Right lobe of liver (tissue), 4 donors: ENCODE measurements around the gene GCNT3.

Experiments used
- POLR2A ChIP-seq: fragments of 450-650 bp; IDR thresholded peaks from one replicate; pipeline ENCODE4 v1.6.1; 2017; ENCODE audit warnings: antibody characterized with exemption, mild to moderate bottlenecking
- TF ChIP-seq, protein P1 (sequence below), 4 donors: fragments of 200-600 bp in 3 of 4; fragments of 450-650 bp in 1 of 4; IDR thresholded peaks; one replicate each; pipeline versions ENCODE4 v1.5.1 to v1.8.0; 2016 to 2022; ENCODE audit warnings: antibody characterized with exemption in 4 of 4, mild to moderate bottlenecking in 2 of 4
- donor health status: DM: no; HTN: no; CAD: no.
- donor health status: DM: no; HTN: no; CAD: no.
- donor health status: DM: no; HTN: yes; CAD: no.

DNA sequence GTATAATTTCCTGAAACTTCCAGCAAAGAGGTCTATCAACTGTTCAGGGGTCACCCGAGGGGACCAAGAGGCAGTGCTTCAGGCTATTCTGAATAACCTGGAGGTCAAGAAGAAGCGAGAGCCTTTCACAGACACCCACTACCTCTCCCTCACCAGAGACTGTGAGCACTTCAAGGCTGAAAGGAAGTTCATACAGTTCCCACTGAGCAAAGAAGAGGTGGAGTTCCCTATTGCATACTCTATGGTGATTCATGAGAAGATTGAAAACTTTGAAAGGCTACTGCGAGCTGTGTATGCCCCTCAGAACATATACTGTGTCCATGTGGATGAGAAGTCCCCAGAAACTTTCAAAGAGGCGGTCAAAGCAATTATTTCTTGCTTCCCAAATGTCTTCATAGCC lies 6.8 kb downstream of the GCNT3 start:
- TF ChIP-seq, protein P1, sequence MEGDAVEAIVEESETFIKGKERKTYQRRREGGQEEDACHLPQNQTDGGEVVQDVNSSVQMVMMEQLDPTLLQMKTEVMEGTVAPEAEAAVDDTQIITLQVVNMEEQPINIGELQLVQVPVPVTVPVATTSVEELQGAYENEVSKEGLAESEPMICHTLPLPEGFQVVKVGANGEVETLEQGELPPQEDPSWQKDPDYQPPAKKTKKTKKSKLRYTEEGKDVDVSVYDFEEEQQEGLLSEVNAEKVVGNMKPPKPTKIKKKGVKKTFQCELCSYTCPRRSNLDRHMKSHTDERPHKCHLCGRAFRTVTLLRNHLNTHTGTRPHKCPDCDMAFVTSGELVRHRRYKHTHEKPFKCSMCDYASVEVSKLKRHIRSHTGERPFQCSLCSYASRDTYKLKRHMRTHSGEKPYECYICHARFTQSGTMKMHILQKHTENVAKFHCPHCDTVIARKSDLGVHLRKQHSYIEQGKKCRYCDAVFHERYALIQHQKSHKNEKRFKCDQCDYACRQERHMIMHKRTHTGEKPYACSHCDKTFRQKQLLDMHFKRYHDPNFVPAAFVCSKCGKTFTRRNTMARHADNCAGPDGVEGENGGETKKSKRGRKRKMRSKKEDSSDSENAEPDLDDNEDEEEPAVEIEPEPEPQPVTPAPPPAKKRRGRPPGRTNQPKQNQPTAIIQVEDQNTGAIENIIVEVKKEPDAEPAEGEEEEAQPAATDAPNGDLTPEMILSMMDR (IDR thresholded peaks at IDR 0.05), result no peak
- TF ChIP-seq POLR2A, result no peak
